Lower leg skin (tissue), 3 donors: ENCODE data around the gene PCDHGA6.
"Not testable (repeated sequence)": the region's sequence is repeated elsewhere in the genome, so short reads cannot be mapped to it uniquely, and the experiment has no call there.

Experiments
- POLR2A ChIP-seq, 2 donors: fragments of 450-650 bp; IDR thresholded peaks; one replicate each; pipeline ENCODE4 v1.6.1; 2016 to 2017; ENCODE audit warnings: antibody characterized with exemption in 2 of 2, mild to moderate bottlenecking in 1 of 2, moderate library complexity in 1 of 2
- TF ChIP-seq, protein P1 (sequence below), 3 donors: fragments of 450-650 bp; IDR thresholded peaks; one replicate each; pipeline ENCODE4 v1.5.1; 2016; ENCODE audit warnings: antibody characterized with exemption in 3 of 3, mild to moderate bottlenecking in 3 of 3, moderate library complexity in 2 of 3

DNA sequence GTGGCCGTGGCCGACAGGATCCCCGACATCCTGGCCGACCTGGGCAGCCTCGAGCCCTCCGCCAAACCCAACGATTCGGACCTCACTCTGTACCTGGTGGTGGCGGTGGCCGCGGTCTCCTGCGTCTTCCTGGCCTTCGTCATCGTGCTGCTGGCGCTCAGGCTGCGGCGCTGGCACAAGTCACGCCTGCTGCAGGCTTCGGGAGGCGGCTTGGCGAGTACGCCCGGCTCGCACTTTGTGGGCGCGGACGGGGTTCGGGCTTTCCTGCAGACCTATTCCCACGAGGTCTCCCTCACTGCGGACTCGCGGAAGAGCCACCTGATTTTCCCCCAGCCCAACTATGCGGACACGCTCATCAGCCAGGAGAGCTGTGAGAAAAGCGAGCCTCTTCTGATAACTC, 27.7 kb upstream of the PCDHGA6 start:
- TF ChIP-seq, protein P1, sequence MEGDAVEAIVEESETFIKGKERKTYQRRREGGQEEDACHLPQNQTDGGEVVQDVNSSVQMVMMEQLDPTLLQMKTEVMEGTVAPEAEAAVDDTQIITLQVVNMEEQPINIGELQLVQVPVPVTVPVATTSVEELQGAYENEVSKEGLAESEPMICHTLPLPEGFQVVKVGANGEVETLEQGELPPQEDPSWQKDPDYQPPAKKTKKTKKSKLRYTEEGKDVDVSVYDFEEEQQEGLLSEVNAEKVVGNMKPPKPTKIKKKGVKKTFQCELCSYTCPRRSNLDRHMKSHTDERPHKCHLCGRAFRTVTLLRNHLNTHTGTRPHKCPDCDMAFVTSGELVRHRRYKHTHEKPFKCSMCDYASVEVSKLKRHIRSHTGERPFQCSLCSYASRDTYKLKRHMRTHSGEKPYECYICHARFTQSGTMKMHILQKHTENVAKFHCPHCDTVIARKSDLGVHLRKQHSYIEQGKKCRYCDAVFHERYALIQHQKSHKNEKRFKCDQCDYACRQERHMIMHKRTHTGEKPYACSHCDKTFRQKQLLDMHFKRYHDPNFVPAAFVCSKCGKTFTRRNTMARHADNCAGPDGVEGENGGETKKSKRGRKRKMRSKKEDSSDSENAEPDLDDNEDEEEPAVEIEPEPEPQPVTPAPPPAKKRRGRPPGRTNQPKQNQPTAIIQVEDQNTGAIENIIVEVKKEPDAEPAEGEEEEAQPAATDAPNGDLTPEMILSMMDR (IDR thresholded peaks at IDR 0.05): not testable (repeated sequence)
- TF ChIP-seq POLR2A (IDR thresholded peaks at IDR 0.05): not testable (repeated sequence)
